GM06990 (cell line): ENCODE data around the gene TTC23.

Source experiments
- DNase-seq: peaks from one replicate; pipeline ENCODE4 v3.0.0-alpha.2; 2011; ENCODE audit not compliant: insufficient read length; ENCODE audit errors: extremely low read depth
- H3K27me3 ChIP-seq: replicated peaks from 2 replicates; pipeline ENCODE4 v1.6.0; 2011; ENCODE audit warnings: low read length; ENCODE audit not compliant: control insufficient read depth, insufficient read depth
- H3K36me3 ChIP-seq: 2 replicates; pipeline ENCODE4 v1.5.1; 2011; ENCODE audit warnings: low read length; ENCODE audit not compliant: control insufficient read depth, insufficient read depth
- H3K4me3 ChIP-seq: replicated peaks from 2 replicates; pipeline ENCODE4 v1.5.1; 2011; ENCODE audit warnings: low read depth, mild to moderate bottlenecking, control low read depth, low read length
- CTCF ChIP-seq: IDR thresholded peaks from 2 replicates; pipeline ENCODE4 v1.5.1; 2011; ENCODE audit warnings: low read length, control low read depth, mild to moderate bottlenecking, inconsistent platforms; ENCODE audit not compliant: insufficient read depth, poor library complexity, severe bottlenecking

TTC23 gene

DNA sequence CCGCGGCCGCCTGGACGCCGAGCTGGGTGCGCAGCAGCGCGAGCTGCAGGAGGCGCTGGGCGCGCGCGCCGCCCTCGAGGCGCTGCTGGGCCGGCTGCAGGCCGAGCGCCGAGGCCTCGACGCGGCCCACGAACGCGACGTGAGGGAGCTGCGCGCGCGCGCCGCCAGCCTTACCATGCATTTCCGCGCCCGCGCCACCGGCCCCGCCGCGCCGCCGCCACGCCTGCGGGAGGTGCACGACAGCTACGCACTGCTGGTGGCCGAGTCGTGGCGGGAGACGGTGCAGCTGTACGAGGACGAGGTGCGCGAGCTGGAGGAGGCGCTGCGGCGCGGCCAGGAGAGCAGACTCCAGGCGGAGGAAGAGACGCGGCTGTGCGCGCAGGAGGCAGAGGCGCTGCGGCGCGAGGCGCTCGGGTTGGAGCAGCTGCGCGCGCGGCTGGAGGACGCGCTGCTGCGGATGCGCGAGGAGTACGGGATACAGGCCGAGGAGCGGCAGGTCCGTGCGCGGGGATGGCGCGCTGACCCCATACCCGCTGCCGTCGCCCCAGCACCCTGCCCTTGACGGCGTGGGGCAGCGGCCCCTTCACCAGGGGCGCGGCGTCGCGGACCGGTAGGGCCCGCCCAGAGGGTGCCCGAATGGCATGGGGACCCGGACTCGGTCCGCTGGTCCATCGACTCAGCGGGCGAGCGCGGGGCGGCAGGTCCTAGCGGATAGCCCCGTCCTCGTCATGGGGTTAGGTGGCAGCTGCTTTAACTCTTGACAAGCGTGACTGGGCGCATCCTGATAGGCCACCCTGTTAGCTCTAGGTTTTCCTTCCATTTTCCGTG lies 143.7 kb downstream of the TTC23 start:
- H3K27me3 ChIP-seq = no peaks in the 10 kb centered on the region; the same call in 1 of the 2 replicates
- H3K4me3 ChIP-seq = no peak overlapping the region
- DNase-seq = peak; percentile 49
- no peaks in the 10 kb centered on the region for H3K36me3 ChIP-seq
- TF ChIP-seq CTCF = no peak

GRCh38 chr15:99104788-99105513 lies 144.4 kb downstream of the TTC23 start, which contains the start of gene SYNM:
TSS of gene SYNM (plus strand) at chr15:99105080. CDS start at chr15:99105200, 120 bp downstream.
- no peaks in the 10 kb centered on the region; the same call in 1 of the 2 replicates for H3K27me3 ChIP-seq
- H3K36me3 ChIP-seq = no peaks in the 10 kb centered on the region
- peak; percentile 47 for DNase-seq
- H3K4me3 ChIP-seq = peak within 1 kb of the TSS; percentile 48
- peak; percentile 27 for TF ChIP-seq CTCF

- H3K27me3 ChIP-seq = peaks cover 2% of the 10 kb centered on the region; the same call in 1 of the 2 replicates
These were observed 146.1 kb downstream of the TTC23 start for GRCh38 chr15:99103279-99103678.

GRCh38 chr15:99102332-99103235 lies 146.8 kb downstream of the TTC23 start:
- no peak for TF ChIP-seq CTCF
- no peak for DNase-seq
- Histone ChIP-seq H3K4me3 (no peak overlapping the region), H3K36me3 (no peaks in the 10 kb centered on the region), H3K27me3 (peaks cover 2% of the 10 kb centered on the region; the same call in 1 of the 2 replicates)

More at GRCh38 chr15:99103279-99103678, 146.1 kb downstream of the TTC23 start:
- no peak for DNase-seq
- no peak for TF ChIP-seq CTCF
- H3K36me3 ChIP-seq = no peaks in the 10 kb centered on the region
- no peak overlapping the region for H3K4me3 ChIP-seq

- Histone ChIP-seq H3K27me3 (peaks cover 2% of the 10 kb centered on the region; the same call in 1 of the 2 replicates), H3K36me3 (no peaks in the 10 kb centered on the region), H3K4me3 (no peak overlapping the region)
- DNase-seq = no peak
- no peak for TF ChIP-seq CTCF
These were observed 147.9 kb downstream of the TTC23 start for GRCh38 chr15:99101501-99101900.
